HG03439 (cell line): Measurements from ENCODE around the gene SLC25A20.
A peak's percentile ranks its signal among the peaks of the same experiment; 100 is the strongest.

ENCODE experiments used
- ATAC-seq: cut with Tn5 transposase; IDR thresholded peaks from one replicate; pipeline ENCODE4 v1.9.1; 2021; ENCODE audit warnings: mild to moderate bottlenecking, moderate library complexity; ENCODE audit not compliant: unreplicated experiment

The SLC25A20 gene

DNA sequence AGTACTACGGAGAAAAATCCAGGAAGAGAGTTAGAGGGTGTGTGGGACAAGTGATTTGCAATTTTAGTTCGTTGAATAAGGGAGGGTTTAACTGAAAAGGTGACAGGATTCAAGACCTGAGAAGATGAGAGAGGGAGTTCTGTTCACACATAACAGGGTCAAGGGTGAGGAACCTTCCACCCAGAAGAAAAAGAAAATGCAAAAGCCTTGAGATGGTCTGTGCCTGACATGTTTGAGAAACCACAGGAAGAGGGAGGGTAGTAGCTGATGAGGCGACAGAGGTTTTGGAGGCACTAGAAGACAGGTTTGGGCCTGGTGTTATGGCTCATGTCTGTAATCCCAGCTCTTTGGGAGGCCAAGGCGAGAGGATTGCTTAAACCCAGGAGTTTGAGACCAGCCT lies 591 bp upstream of the SLC25A20 start:
- no peak for ATAC-seq

DNA sequence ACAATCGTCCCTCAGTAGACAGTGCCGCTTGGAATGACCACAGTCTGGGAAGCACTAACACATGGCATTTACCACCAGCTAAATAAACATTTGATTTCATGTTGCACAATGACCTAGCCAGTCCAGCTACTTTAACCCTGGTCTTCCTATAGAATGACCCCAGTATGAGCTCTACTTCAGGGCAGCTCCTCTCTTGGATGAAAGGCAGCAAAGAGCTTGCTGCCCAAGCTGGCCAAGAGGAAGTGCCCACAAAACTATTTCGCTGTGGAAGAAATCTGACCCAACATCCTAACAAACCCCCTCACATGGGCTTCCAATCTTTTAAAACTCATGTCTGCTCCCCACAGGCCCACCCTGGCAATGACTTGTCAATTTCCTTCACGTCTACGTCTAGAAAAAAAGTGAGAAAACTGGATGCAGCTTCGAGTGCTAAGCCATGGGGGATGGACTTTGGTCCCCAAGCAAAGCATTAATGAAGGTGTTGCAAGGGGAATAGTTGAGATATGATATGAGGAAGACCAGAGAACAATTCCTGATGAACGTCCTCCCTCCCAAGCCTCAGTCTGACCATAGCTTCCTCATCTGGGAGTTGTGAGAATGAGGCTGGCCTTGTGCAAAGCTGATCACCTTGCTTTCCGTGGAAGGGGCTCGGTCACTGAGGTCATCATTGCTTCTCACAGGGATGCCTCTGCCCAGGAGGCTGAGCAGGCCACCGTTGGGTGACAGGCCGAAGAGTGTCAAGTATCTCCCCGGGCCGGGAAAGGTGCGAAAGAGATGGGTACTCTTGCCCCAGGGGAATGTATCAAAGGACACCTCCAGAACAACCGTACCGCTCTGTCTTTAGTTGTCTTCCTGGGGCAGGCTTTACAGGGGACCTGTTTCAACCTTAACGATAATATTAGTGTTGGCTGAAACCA lies 964 bp downstream of the SLC25A20 start:
- ATAC-seq, result peak; percentile 6

DNA sequence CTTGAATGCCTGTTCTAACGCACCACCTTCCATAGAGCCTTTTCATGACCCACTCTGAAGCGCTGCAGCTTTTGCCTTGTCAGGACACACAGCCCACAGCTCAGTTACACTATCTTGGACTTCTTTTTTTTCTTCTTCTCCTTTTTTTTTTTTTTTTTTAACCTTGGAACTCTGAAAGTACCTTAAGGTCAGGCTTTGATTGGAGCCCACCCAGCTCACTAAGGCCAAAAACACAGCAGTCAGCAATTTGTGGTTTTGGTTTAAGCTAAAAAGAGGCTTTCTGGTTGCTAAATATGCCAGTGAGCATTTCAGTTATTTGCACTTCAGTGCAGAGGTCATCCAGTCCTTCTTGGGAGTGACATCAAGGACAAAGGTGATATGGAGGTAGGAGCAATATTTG lies 1.7 kb downstream of the SLC25A20 start:
- no peak for ATAC-seq

GRCh38 chr3:48894516-48894915 lies 4.2 kb downstream of the SLC25A20 start:
- no peak for ATAC-seq

- ATAC-seq, result no peak
Measured at GRCh38 chr3:48891606-48892005, 7.1 kb downstream of the SLC25A20 start.

DNA sequence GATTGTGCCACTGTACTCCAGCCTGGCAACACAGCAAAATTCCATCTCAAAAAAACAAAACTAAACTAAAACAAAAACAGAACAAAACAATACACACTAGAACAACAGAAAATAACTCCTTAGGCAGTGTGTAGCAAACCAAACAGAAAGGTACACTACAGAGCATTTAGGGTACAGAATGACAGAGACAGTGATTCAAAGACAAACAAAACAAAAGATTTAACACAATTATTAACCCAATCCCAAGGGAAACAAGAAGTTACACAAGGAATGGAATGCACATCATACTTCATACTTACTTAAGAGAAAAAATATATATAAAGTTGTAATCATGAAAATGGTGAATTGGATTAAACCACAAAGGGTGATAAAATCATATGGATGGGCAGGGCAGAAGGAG lies 12.9 kb downstream of the SLC25A20 start:
- ATAC-seq, result no peak

DNA sequence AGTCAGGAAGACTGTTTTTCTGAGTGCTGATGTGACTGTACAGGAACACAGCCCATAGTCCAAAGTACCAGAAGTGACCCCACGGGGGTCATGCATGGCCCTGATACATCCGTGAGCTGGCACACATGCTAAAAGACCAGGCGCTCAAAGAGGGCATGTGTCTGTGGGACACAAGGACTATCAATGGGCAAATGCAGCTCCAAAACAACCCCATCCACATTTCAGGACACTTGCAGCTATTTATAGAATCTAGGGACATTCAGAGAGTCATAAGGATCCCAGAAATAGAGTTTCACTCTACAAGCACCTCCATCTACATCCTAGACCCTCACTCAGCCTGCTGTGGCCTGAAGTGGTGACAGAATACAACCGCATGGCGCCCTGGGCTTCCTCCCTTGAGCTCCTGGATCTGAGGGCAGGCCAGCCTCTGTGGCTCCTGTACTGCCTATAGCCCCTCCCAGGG lies 17.0 kb downstream of the SLC25A20 start:
- ATAC-seq, result no peak

DNA sequence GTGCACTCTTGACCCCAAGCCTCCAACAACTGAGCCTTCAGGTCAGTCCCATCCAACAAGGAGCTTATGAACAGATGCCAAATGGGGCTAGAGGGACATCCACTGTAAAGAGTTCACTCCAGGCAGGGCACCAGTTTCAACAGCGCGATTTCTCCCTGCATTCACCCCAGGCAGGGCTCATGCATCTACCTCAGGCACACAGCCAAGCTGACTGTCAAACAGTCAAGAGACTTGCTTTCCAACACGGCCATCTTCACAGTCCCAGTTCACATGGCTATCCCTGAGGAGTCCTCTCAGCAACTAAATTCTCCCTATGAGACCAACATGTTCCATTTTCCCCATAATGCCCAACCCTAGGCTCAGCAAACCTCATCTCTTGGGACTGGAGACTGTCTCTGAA lies 17.7 kb downstream of the SLC25A20 start:
- no peak for ATAC-seq

DNA sequence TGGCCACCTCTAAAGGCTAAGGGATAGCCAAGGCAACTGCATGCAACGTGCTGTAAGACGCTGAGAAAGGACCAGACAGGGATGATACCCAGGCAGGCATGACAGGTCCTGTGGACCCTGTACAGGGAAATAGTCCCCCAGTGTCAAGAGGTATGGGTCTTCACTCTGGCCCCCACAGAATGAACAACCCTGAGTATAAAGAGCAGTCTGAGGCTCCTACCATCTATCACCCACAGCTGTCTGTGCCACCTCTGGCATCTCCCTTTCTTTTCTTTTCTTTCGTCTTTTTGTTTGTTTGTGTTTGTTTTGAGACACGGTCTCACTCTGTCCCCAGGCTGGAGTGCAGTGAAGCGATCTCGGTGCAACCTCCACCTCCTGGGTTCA lies 18.7 kb downstream of the SLC25A20 start:
- ATAC-seq, result no peak

- no peak for ATAC-seq
Measured at GRCh38 chr3:48879307-48879993, 19.2 kb downstream of the SLC25A20 start.

- no peak for ATAC-seq
Measured at GRCh38 chr3:48877671-48878070, 21.0 kb downstream of the SLC25A20 start.

DNA sequence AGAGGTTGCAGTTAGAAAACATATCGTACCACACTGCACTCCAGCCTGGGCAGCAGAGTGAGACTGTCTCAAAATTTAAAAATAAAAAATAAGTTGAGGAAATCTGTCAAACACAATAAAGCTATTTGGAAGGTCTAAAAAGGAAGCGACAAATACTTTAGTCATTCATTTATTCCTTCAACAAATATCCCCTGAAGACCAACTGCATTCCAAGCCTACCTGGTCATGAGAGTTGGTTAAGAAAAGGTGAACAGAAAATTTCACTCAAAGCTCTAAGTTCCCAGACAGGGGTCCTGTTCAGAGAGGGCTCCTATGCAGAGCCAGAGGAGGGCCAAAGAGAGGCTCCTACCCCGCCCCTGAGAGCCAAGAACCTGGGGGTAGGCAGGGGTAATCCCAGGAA lies 35.6 kb downstream of the SLC25A20 start:
- no peak for ATAC-seq

DNA sequence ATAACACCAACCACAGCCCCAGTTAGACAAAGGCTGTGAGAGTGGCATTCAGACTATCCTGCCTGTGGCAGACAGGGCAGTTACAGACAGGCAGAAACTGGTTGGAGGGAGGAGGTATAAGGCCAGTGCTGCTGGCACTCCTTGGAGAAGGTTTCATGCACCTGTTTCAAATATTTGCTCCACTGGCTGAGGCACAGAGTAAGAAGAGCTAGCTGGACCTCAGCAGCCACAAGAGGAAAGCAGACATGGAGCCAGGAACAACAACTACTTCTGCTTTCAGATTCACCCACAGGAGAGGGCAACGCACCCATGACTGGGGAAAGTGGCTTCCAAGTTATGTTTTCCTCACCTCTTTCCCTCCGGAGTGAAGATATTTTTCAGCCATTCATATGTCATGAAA lies 39.5 kb downstream of the SLC25A20 start:
- no peak for ATAC-seq

GRCh38 chr3:48858709-48859108 lies 40.0 kb downstream of the SLC25A20 start:
- ATAC-seq, result no peak

GRCh38 chr3:48857641-48858040 lies 41.0 kb downstream of the SLC25A20 start:
- ATAC-seq, result no peak

DNA sequence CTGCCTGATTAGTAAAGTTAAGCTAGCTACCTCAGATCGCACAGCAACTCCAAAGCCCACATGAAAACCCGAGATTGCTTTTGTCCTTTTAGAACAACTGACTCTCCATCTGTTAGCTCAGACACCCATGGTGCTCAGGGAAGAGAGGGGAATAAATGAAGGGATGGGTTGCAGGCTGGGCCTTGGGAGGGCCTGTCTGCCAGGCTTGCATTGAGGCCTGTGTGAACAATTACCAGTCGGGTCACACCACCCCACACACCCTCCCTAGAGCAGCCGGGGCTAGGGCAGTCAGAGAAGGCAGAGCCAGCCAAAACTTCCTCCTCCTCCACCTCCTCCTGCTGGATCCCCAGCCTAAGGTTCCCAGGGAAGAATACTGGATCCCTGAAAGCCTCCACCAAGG lies 42.2 kb downstream of the SLC25A20 start:
- no peak for ATAC-seq

- no peak for ATAC-seq
Measured at GRCh38 chr3:48855681-48856447, 42.8 kb downstream of the SLC25A20 start.

- ATAC-seq, result no peak
Measured at GRCh38 chr3:48852151-48852550, 46.5 kb downstream of the SLC25A20 start.

DNA sequence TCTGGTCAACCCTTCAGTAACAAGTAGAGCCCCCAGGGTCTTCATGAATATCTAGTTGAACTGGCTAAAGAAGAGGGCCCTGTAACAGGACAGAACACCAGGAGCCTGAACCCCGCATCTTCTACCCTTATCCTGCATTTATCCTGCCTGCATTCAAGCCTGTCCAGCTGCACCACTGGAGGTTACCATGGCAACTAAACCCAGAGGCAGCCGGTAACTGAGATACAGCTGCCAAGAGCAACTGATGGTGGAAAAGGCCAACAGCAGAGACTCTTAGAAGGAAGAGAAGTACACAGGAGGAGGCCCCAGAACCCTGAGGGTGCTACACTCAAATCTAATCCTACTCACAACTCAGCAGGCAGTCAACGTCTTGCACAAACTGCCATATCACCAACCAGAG lies 47.3 kb downstream of the SLC25A20 start:
- no peak for ATAC-seq

- ATAC-seq, result no peak
Measured at GRCh38 chr3:48848816-48849515, 49.7 kb downstream of the SLC25A20 start.
